Measurements from ENCODE around the gene PDZD2.

Gene PDZD2

GRCh38 chr5:31981361-31981945 lies 342.5 kb downstream of the PDZD2 start:
- no peak for DNase-seq (ENCODE audit: low spot score)

GRCh38 chr5:31982027-31982426 lies 343.1 kb downstream of the PDZD2 start:
- no peak for DNase-seq (ENCODE audit: low spot score)

GRCh38 chr5:31982621-31983020 lies 343.7 kb downstream of the PDZD2 start:
- DNase-seq (ENCODE audit: low spot score) = no peak

GRCh38 chr5:31983851-31984250 lies 344.9 kb downstream of the PDZD2 start:
- DNase-seq (ENCODE audit: low spot score) = no peak

- DNase-seq (ENCODE audit: low spot score) = no peak
These were observed 345.8 kb downstream of the PDZD2 start for GRCh38 chr5:31984691-31985090.

GRCh38 chr5:31986101-31986500 lies 347.2 kb downstream of the PDZD2 start:
- DNase-seq (ENCODE audit: low spot score) = no peak

- no peak for DNase-seq (ENCODE audit: low spot score)
These were observed 349.2 kb downstream of the PDZD2 start for GRCh38 chr5:31987985-31988710.

GRCh38 chr5:31990081-31990650 lies 351.2 kb downstream of the PDZD2 start:
- no peak for DNase-seq (ENCODE audit: low spot score)

GRCh38 chr5:31990701-31991110 lies 351.8 kb downstream of the PDZD2 start:
- no peak for DNase-seq (ENCODE audit: low spot score)

- no peak for DNase-seq (ENCODE audit: low spot score)
These were observed 353.4 kb downstream of the PDZD2 start for GRCh38 chr5:31992377-31992776.

GRCh38 chr5:31993165-31993961 lies 354.4 kb downstream of the PDZD2 start:
- no peak for DNase-seq (ENCODE audit: low spot score)

- no peak for DNase-seq (ENCODE audit: low spot score)
These were observed 356.1 kb downstream of the PDZD2 start for GRCh38 chr5:31995006-31995405.

- no peak for DNase-seq (ENCODE audit: low spot score)
These were observed 356.8 kb downstream of the PDZD2 start for GRCh38 chr5:31995714-31996113.

GRCh38 chr5:31996909-31997308 lies 358.0 kb downstream of the PDZD2 start:
- no peak for DNase-seq (ENCODE audit: low spot score)

GRCh38 chr5:31999470-31999869 lies 360.5 kb downstream of the PDZD2 start:
- DNase-seq (ENCODE audit: low spot score) = no peak

- DNase-seq (ENCODE audit: low spot score) = no peak
These were observed 361.8 kb downstream of the PDZD2 start for GRCh38 chr5:32000731-32001130.

- DNase-seq (ENCODE audit: low spot score) = no peak
These were observed 362.4 kb downstream of the PDZD2 start for GRCh38 chr5:32001284-32001683.

- no peak for DNase-seq (ENCODE audit: low spot score)
These were observed 362.8 kb downstream of the PDZD2 start for GRCh38 chr5:32001707-32002106.

GRCh38 chr5:32002755-32003154 lies 363.8 kb downstream of the PDZD2 start:
- no peak for DNase-seq (ENCODE audit: low spot score)

- no peak for DNase-seq (ENCODE audit: low spot score)
These were observed 365.1 kb downstream of the PDZD2 start for GRCh38 chr5:32003981-32004380.

GRCh38 chr5:32004404-32004803 lies 365.5 kb downstream of the PDZD2 start:
- DNase-seq (ENCODE audit: low spot score) = no peak

- DNase-seq (ENCODE audit: low spot score) = no peak
These were observed 369.8 kb downstream of the PDZD2 start for GRCh38 chr5:32008746-32009145.

GRCh38 chr5:32013658-32014057 lies 374.7 kb downstream of the PDZD2 start:
- DNase-seq (ENCODE audit: low spot score) = no peak

Data from hematopoietic multipotent progenitor cell treated with erythropoietin and hydrocortisone succinate and interleukin-3 and kit ligand, for 17 days (in vitro differentiated cells).